Activated naive CD4-positive, alpha-beta T cell treated with anti-CD3 and anti-CD28 coated beads, Interleukin-2, amount 10 ng/mL, durations not matched to agents 5 hours and 36 hours (primary cell): ENCODE results near the gene FAM81A. TPM values are rescaled to one million over a fixed set of nuclear protein-coding genes. Genes with fewer than 3 reads are reported as not detected.

ENCODE experiments used
- total RNA-seq, 2 experiments: library from RNA; stranded (reverse); gene quantifications; one replicate each; pipeline ENCODE4 v1.2.3, GENCODE V29; 2021

FAM81A gene
- under 1 TPM; 0.23 to 0.67 TPM for total RNA-seq

GRCh38 chr15:59437817-59438624, at the start of gene FAM81A:
FAM81A (plus strand) TSS chr15:59438186; CDS start chr15:59458627, 20,441 bp downstream.

Other genes starting within 250 kb of the FAM81A start
- gene LDHAL6B, start 231.3 kb upstream of the FAM81A start, total RNA-seq: not detected
- 10 to 100 TPM; 30.1 to 30.4 TPM for gene MYO1E, start 65.3 kb upstream of the FAM81A start, total RNA-seq
- not detected for gene GCNT3, start 173.6 kb downstream of the FAM81A start, total RNA-seq
- gene GTF2A2, start 219.3 kb downstream of the FAM81A start, total RNA-seq: 10 to 100 TPM; 85.5 to 98.1 TPM